Esophagus squamous epithelium (tissue), 4 donors: ENCODE data around the gene GXYLT2.
A peak's percentile ranks its signal among the peaks of the same experiment; 100 is the strongest.

Source experiments
- CTCF ChIP-seq, 6 experiments: fragments of 450-650 bp in 4 of 6; fragments of 200-600 bp in 2 of 6; sonication (generic) in 2 of 6; IDR thresholded peaks; one replicate each; pipeline ENCODE4 v1.5.1; 2016 to 2019; ENCODE audit warnings: antibody characterized with exemption in 6 of 6, mild to moderate bottlenecking in 4 of 6, moderate library complexity in 4 of 6
- POLR2A ChIP-seq, 4 donors: fragments of 450-650 bp; IDR thresholded peaks; one replicate each; pipeline ENCODE4 v1.6.1; 2017; ENCODE audit warnings: antibody characterized with exemption in 4 of 4, mild to moderate bottlenecking in 4 of 4, moderate library complexity in 3 of 4

DNA sequence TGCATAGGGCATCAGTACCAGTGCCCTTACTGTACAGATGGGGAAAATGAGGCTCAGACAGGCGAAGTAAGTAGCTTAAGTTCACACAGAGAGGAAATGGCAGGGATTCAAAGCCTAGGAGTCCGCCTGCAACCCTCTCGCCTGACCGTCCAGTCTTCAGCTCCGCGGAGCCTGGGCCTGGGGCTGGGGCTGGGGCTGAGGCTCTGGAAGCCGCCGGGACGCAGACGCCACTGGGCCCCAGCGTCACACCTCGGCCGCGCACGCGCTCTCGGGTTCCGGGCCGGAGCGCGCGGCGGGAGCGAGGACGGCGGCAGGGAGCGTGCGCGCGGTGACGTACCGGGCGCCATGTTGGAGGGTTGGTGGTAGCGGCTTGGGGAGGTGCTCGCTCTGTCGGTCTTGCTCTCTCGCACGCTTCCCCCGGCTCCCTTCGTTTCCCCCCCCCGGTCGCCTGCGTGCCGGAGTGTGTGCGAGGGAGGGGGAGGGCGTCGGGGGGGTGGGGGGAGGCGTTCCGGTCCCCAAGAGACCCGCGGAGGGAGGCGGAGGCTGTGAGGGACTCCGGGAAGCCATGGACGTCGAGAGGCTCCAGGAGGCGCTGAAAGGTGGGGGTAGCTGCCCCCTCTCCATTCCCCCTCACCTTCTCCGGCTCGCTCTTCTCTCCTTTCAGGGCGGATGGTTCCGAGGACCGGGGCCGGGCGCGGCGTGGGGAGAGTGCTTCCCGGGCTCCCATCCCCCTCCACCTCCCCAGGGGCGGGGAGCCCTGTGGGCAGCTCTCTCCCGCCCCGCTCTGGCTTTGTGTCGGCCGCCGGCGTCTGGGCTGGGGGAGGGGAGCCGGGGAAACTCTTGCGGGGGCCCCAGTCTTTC is 108.9 kb downstream of the GXYLT2 start, which contains the start of gene PPP4R2:
- TF ChIP-seq CTCF (IDR thresholded peaks at IDR 0.05) (peak in 2 of 6 experiments; percentile 6 to 14), POLR2A (IDR thresholded peaks at IDR 0.05) (peak in 3 of 4 donors; percentile 63 to 94 (median 69))
